HepG2 (cell line): ENCODE measurements around the gene HEXIM1. TPM values are rescaled to one million over a fixed set of nuclear protein-coding genes. Genes with fewer than 3 reads are reported as not detected.

ENCODE experiments used
- ATF7 ChIP-seq, 2 experiments: fragments of 450-650 bp in 1 of 2; sonication (generic) in 1 of 2; formaldehyde crosslinking in 1 of 2; IDR thresholded peaks; 2 replicates each; pipeline versions ENCODE4 v1.4.0 to v1.6.1; 2016 to 2020; ENCODE audit warnings: antibody characterized with exemption in 1 of 2, mild to moderate bottlenecking in 1 of 2, missing genetic modification reagents in 1 of 2
- CHCHD3 ChIP-seq: sonication (generic); formaldehyde crosslinking; IDR thresholded peaks from 2 replicates; pipeline ENCODE4 v1.8.0; 2022; ENCODE audit warnings: mild to moderate bottlenecking, missing genetic modification reagents, moderate library complexity
- GATA4 ChIP-seq: sonication (generic); IDR thresholded peaks from 2 replicates; pipeline ENCODE4 v1.6.1; 2016; ENCODE audit warnings: antibody characterized with exemption, low read depth, borderline replicate concordance
- IKZF4 ChIP-seq: sonication (generic); formaldehyde crosslinking; IDR thresholded peaks from 2 replicates; pipeline ENCODE4 v1.5.1; 2020; ENCODE audit warnings: borderline replicate concordance, mild to moderate bottlenecking, low read depth, missing genetic modification reagents; ENCODE audit errors: not compliant biosample characterization
- NFKBIZ ChIP-seq: IDR thresholded peaks from 2 replicates; pipeline ENCODE4 v1.6.1; 2018; ENCODE audit warnings: missing genetic modification reagents, missing compliant biosample characterization
- POLR2G ChIP-seq: fragments of 200-400 bp; formaldehyde crosslinking; IDR thresholded peaks from 2 replicates; pipeline ENCODE4 v1.6.1; 2018; ENCODE audit warnings: mild to moderate bottlenecking, low read depth, low read length, moderate library complexity
- SIX4 ChIP-seq: sonication (generic); formaldehyde crosslinking; IDR thresholded peaks from 2 replicates; pipeline ENCODE4 v1.4.0; 2020; ENCODE audit warnings: missing genetic modification reagents
- SMYD3 ChIP-seq: sonication (generic); formaldehyde crosslinking; IDR thresholded peaks from 2 replicates; pipeline ENCODE4 v1.8.1; 2023; ENCODE audit warnings: mild to moderate bottlenecking, missing genetic modification reagents
- ZNF225 ChIP-seq: sonication (generic); formaldehyde crosslinking; IDR thresholded peaks from 2 replicates; pipeline ENCODE4 v1.4.0; 2020; ENCODE audit warnings: mild to moderate bottlenecking, missing genetic modification reagents
- polyA plus RNA-seq, 8 experiments: library from polyadenylated mRNA; depleted of rRNA in 3 of 8; stranded (reverse) in 7 of 8; unstranded in 1 of 8; fragments of >200 nt; fragmentation: Illumina TruSeq in 4 of 8; extraction: Trizol in 4 of 8; gene quantifications; 2 replicates each; pipeline versions ENCODE4 v1.2.1 to v1.2.3, GENCODE V29; 2011 to 2016; ENCODE audit warnings: low read depth in 4 of 8, missing spikeins in 1 of 8, mixed read lengths in 1 of 8; ENCODE audit not compliant: insufficient read depth in 1 of 8
- total RNA-seq, 5 experiments: library from RNA; depleted of rRNA; stranded (reverse); fragments of >200 nt; fragmentation: Illumina TruSeq; extraction: Trizol; gene quantifications; 2 replicates each; pipeline ENCODE4 v1.2.3, GENCODE V29; 2016; ENCODE audit warnings: low read depth in 1 of 5
- TF ChIP-seq, protein P1 (sequence below): IDR thresholded peaks from 2 replicates; pipeline ENCODE4 v1.6.1; 2012; ENCODE audit warnings: low read depth, low read length, improper control_type of control experiment
- TF ChIP-seq, protein P2 (sequence below), 2 experiments: sonication (generic) in 1 of 2; formaldehyde crosslinking in 1 of 2; IDR thresholded peaks; 2 replicates each; pipeline versions ENCODE4 v1.4.0 to v1.6.1; 2018 to 2020; ENCODE audit warnings: missing genetic modification reagents in 2 of 2, borderline replicate concordance in 1 of 2, low read depth in 1 of 2, mild to moderate bottlenecking in 1 of 2, missing biosample characterization in 1 of 2
- TF ChIP-seq, protein P3 (sequence below): sonication (generic); formaldehyde crosslinking; IDR thresholded peaks from 2 replicates; pipeline ENCODE4 v1.4.0; 2020; ENCODE audit warnings: mild to moderate bottlenecking, missing genetic modification reagents

HEXIM1 gene
- total and polyA plus RNA-seq, 2 of the 13 experiments (the other 11 are each of a cell fraction or from before 2014, with no cell fraction given): 10.5 to 16.6 TPM

DNA sequence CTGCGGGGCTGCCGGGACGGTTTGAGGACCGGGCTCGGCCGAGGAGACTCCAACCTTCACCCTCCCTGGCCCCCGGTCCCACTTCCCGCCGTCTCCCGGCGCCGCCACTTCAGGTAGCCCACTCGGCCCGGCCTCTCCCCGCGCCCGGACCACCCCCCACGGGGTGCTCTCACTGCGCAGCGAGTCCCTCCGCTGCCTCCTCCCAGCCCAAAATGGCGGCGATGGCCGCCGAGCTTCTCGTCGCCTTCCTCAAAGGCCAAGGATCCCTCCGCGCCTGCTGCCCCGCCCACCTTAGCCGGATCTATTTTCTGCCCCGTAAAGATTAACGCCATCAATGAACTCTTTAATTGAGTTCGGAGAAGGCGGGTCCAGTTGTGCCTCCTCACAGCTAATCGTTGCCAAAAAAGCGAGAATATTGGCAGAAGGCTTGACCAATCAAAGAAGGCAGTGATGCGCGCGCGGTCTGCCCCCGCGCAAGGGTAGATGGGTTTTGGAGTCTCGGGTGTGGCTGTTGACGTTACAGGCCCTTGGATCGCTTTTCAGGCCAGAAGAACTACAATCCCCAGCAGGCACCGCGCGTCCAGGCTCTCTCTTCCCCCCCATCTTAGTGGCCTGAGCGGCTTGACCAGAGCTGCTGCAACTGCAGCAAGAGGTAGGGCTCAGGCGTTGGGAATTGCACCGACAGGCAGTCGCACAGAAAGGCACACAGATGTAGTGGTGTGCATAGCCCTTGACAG, 13.2 kb downstream of the HEXIM1 start, which contains the start of gene HEXIM2 (continued):
- TF ChIP-seq, protein P1, sequence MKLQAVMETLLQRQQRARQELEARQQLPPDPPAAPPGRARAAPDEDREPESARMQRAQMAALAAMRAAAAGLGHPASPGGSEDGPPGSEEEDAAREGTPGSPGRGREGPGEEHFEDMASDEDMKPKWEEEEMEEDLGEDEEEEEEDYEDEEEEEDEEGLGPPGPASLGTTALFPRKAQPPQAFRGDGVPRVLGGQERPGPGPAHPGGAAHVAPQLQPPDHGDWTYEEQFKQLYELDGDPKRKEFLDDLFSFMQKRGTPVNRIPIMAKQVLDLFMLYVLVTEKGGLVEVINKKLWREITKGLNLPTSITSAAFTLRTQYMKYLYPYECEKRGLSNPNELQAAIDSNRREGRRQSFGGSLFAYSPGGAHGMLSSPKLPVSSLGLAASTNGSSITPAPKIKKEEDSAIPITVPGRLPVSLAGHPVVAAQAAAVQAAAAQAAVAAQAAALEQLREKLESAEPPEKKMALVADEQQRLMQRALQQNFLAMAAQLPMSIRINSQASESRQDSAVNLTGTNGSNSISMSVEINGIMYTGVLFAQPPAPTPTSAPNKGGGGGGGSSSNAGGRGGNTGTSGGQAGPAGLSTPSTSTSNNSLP: peak; percentile 100
- 0 out of 2 replicates have a peak, but pooled peaks have one; percentile 8 for TF ChIP-seq ATF7 (IDR thresholded peaks at IDR 0.05)
- peak; percentile 86 for TF ChIP-seq ATF7 (CRISPR knock-in tag; IDR thresholded peaks at IDR 0.05)
- TF ChIP-seq ZNF225 (CRISPR knock-in tag): no peak; the same call in 1 of the 2 replicates
- TF ChIP-seq GATA4: peak; percentile 81
- TF ChIP-seq SMYD3 (CRISPR knock-in tag): no peak
- peak; percentile 95 for TF ChIP-seq POLR2G
- no peak for TF ChIP-seq IKZF4 (CRISPR knock-in tag)
- no peak; the same call in 1 of the 2 replicates for TF ChIP-seq CHCHD3
- TF ChIP-seq, protein P2, sequence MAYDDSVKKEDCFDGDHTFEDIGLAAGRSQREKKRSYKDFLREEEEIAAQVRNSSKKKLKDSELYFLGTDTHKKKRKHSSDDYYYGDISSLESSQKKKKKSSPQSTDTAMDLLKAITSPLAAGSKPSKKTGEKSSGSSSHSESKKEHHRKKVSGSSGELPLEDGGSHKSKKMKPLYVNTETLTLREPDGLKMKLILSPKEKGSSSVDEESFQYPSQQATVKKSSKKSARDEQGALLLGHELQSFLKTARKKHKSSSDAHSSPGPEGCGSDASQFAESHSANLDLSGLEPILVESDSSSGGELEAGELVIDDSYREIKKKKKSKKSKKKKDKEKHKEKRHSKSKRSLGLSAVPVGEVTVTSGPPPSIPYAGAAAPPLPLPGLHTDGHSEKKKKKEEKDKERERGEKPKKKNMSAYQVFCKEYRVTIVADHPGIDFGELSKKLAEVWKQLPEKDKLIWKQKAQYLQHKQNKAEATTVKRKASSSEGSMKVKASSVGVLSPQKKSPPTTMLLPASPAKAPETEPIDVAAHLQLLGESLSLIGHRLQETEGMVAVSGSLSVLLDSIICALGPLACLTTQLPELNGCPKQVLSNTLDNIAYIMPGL (CRISPR knock-in tag; IDR thresholded peaks at IDR 0.05; ENCODE audit: borderline replicate concordance in 1 of 2, low read depth in 1 of 2): peak; percentile 96
- peak; percentile 40; the same call in 1 of the 2 replicates for TF ChIP-seq NFKBIZ (CRISPR knock-in tag)
- TF ChIP-seq, protein P3, sequence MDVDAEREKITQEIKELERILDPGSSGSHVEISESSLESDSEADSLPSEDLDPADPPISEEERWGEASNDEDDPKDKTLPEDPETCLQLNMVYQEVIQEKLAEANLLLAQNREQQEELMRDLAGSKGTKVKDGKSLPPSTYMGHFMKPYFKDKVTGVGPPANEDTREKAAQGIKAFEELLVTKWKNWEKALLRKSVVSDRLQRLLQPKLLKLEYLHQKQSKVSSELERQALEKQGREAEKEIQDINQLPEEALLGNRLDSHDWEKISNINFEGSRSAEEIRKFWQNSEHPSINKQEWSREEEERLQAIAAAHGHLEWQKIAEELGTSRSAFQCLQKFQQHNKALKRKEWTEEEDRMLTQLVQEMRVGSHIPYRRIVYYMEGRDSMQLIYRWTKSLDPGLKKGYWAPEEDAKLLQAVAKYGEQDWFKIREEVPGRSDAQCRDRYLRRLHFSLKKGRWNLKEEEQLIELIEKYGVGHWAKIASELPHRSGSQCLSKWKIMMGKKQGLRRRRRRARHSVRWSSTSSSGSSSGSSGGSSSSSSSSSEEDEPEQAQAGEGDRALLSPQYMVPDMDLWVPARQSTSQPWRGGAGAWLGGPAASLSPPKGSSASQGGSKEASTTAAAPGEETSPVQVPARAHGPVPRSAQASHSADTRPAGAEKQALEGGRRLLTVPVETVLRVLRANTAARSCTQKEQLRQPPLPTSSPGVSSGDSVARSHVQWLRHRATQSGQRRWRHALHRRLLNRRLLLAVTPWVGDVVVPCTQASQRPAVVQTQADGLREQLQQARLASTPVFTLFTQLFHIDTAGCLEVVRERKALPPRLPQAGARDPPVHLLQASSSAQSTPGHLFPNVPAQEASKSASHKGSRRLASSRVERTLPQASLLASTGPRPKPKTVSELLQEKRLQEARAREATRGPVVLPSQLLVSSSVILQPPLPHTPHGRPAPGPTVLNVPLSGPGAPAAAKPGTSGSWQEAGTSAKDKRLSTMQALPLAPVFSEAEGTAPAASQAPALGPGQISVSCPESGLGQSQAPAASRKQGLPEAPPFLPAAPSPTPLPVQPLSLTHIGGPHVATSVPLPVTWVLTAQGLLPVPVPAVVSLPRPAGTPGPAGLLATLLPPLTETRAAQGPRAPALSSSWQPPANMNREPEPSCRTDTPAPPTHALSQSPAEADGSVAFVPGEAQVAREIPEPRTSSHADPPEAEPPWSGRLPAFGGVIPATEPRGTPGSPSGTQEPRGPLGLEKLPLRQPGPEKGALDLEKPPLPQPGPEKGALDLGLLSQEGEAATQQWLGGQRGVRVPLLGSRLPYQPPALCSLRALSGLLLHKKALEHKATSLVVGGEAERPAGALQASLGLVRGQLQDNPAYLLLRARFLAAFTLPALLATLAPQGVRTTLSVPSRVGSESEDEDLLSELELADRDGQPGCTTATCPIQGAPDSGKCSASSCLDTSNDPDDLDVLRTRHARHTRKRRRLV: peak; percentile 90; the same call in 1 of the 2 replicates
- TF ChIP-seq SIX4: peak; percentile 76
